ENCODE measurements around the gene OGDHL. TPM values are rescaled to one million over a fixed set of nuclear protein-coding genes. Genes with fewer than 3 reads are reported as not detected.
"Not testable (repeated sequence)": the region's sequence is repeated elsewhere in the genome, so short reads cannot be mapped to it uniquely, and the experiment has no call there.

Gene OGDHL
- 1 to 10 TPM; 1.1 to 1.3 TPM for total RNA-seq
- long read RNA-seq: 0 reads

DNA sequence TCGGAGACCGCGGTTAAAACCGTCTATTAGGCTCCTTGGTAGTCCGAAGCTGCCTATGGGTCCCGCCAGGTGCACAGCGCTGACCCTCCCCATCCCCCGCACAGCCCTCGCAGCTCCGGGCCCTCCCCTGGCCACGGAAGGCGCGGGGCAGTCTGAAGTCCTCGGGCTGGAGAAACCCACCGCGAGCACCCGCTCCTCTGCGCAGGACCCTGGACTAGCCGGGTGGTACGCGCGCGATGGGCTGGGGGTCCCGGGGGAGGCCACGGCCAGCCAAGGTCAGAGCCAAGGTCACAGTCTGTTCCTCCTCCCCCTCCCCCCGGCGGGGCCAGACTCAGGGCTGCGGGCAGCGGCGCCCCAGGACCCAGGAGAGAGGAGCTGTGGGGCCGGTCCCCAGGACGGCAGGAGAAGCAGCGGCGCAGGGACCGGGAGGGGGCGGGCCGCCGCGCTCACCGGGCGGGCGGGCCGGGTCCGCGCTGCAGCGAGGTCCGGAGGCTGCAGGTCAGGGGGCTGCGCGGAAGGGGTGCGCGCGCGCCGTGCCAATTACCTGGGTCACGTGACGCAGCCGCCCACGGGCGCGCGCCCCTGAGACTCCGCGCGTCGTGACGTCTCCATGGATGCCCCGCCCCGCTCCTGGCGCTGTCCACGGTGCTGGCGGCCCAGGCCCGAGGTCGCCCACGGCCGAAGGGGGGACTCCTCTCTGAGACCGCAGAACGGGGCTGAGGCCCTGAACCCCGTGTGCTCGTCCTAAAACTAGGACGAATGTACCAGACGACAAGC, at the start of gene OGDHL:
TSS of gene OGDHL (minus strand) at position 535 of the 777 bp plus-strand sequence. CDS start 3,731 bp downstream, outside the sequence.
- peak in 1 of 2 donors; percentile 60 for DNase-seq
- peak; percentile 93 for ATAC-seq
- intact Hi-C loops (cut with DNase I, micrococcal nuclease): no loop called here

DNA sequence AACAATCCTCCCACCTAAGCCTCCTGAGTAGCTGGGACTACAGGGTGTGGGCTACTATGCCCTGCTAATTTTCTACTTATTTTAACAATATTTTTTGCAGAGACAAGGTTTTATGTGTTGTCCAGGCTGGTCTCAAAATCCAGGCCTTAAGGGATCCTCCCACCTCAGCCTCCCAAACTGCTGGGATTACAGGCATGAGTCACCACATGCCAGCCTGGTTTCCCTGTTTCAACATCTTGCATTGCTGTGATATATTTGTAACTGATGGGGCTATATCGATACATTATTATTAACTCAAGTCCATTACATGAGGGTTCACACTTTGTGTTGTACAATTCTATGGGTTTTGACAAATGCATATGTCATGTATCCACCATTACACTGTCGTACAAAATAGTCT, 41.9 kb upstream of the OGDHL start:
- intact Hi-C loops (cut with DNase I, micrococcal nuclease): no loop called here
- no peak for ATAC-seq
- DNase-seq: no peak

GRCh38 chr10:49798275-49798674, 36.2 kb upstream of the OGDHL start:
- no peak for DNase-seq
- intact Hi-C loops (cut with DNase I, micrococcal nuclease): no loop called here
- no peak for ATAC-seq

DNA sequence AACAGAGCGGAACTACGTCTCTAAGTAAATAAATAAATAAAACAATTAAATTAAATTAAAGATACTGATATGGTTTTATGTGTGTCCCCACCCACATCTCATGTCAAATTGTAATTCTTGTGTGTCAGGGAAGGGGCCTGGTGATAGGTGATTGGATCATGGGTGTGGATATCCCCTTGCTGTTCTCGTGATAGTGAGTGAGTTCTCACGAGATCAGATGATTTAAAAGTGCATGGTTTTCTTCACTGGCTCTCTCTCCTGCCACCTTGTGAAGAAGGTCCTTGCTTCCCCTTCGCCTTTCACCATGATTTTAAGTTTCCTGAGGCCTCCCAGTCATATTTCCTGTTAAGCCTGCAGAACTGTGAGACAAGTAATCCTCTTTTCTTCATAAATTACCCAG, 29.0 kb upstream of the OGDHL start:
- intact Hi-C loops (cut with DNase I, micrococcal nuclease): no loop called here
- no peak for ATAC-seq
- DNase-seq: no peak

GRCh38 chr10:49784681-49785080, 22.6 kb upstream of the OGDHL start:
- no peak for DNase-seq
- intact Hi-C loops (cut with DNase I, micrococcal nuclease): no loop called here
- ATAC-seq: no peak

GRCh38 chr10:49783645-49784044, 21.5 kb upstream of the OGDHL start:
- intact Hi-C loops (cut with DNase I, micrococcal nuclease): no loop called here
- ATAC-seq (no peak), DNase-seq (no peak)

DNA sequence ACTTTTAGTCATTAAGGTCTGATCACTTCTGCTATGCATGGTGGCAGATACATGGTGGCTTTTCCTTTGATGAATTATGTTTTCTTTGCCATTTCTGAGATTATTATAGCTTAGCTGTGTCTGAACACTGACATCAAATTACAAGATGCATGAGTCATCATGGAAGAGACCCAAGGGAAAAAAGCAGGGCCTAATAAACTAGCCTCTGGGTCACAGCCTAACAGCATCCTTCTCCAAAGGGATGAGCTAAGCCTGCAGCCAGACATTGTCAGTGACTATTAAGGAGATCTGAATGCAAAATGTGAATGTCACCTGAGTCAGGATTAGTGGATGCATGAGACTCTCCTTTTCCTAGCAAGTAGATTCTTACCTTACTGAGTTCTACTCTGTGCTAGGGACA, 19.1 kb upstream of the OGDHL start:
- DNase-seq: no peak
- no peak for ATAC-seq
- intact Hi-C loops (cut with DNase I, micrococcal nuclease): no loop called here

GRCh38 chr10:49778197-49778596, 16.1 kb upstream of the OGDHL start:
- ATAC-seq (no peak), DNase-seq (no peak)
- intact Hi-C loops (cut with DNase I, micrococcal nuclease): no loop called here

GRCh38 chr10:49776851-49777250, 14.7 kb upstream of the OGDHL start:
- ATAC-seq (no peak), DNase-seq (no peak)
- intact Hi-C loops (cut with DNase I, micrococcal nuclease): no loop called here

- intact Hi-C loops (cut with DNase I, micrococcal nuclease): no loop called here
- no peak for ATAC-seq
- no peak for DNase-seq
These were observed 12.9 kb upstream of the OGDHL start for GRCh38 chr10:49775014-49775413.

GRCh38 chr10:49772944-49773343, 10.8 kb upstream of the OGDHL start:
- intact Hi-C loops (cut with DNase I, micrococcal nuclease); ATAC-seq; DNase-seq: not testable (repeated sequence)

DNA sequence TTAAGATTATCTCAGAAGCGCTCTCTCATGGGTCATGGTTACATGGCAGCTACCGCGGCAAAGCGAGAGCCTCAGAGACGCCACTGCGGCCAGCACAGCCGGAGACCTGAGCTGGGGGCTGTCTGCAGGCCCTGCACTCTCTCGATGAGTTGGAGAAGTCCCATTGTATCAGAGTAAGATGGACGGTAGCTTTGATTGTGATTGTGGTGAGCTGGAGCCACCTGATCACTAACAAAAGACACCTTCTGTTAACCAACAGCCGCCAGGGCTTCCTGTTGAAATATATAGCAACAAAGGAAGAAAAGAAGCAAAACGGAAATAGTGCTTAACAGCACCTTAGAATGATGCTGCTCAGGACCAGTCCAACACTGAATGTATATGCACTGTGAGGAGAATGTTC, 8.9 kb upstream of the OGDHL start:
- ATAC-seq; intact Hi-C loops (cut with DNase I, micrococcal nuclease); DNase-seq: not testable (repeated sequence)

DNA sequence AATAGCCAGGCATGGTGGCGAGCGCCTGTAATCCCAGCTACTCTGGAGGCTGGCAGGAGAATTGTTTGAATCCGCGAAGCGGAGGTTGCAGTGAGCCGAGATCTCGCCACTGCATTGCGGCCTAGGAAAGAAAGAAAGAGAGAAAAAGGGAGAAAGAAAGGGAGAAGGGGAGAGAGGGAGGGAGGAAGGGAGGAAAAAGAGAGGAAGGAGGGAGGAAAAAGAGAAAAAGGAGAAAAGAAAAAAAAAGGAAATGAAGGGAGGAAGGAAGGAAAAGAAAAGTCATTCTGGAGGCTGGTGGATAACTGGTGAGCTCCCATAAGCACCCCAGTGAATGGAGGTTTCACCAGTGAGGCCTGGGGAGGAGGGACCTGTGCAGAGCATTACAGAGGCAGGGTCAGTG, 7.6 kb upstream of the OGDHL start:
- ATAC-seq (no peak), DNase-seq (no peak)
- intact Hi-C loops (cut with DNase I, micrococcal nuclease): no loop called here

- no peak for ATAC-seq
- intact Hi-C loops (cut with DNase I, micrococcal nuclease): no loop called here
- no peak for DNase-seq
These were observed 6.6 kb upstream of the OGDHL start for GRCh38 chr10:49768731-49769130.

- intact Hi-C loops (cut with DNase I, micrococcal nuclease): no loop called here
- no peak for DNase-seq
These were observed 6.2 kb upstream of the OGDHL start for GRCh38 chr10:49768329-49768728.

GRCh38 chr10:49767752-49768151, 5.6 kb upstream of the OGDHL start:
- DNase-seq (no peak), ATAC-seq (no peak)
- intact Hi-C loops (cut with DNase I, micrococcal nuclease): no loop called here

More at GRCh38 chr10:49768329-49768728, 6.2 kb upstream of the OGDHL start:
- ATAC-seq: no peak

DNA sequence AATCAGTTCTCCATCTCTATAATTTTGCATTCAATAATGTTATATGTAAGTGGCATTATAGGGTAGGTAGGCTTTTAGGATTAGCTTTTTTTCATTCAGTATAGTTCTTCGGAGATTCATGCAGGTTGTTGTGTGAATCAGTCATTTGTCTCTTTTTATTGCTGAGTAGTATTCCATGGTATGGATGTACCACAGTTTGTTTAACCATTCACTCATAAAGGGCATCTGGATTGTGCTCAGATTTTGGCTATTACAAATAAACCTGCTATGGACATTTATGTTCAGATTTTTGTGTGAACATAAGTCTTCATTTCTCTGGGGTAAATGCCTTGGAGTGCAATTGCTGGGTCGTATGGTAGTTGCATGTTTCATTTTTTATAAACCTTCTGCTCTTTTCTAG, 4.4 kb upstream of the OGDHL start:
- DNase-seq (no peak), ATAC-seq (no peak)
- intact Hi-C loops (cut with DNase I, micrococcal nuclease): no loop called here

- no peak for DNase-seq
- ATAC-seq: no peak
- intact Hi-C loops (cut with DNase I, micrococcal nuclease): no loop called here
These were observed 399 bp upstream of the OGDHL start for GRCh38 chr10:49762566-49762877.

- intact Hi-C loops (cut with DNase I, micrococcal nuclease): no loop called here
- DNase-seq (no peak), ATAC-seq (no peak)
These were observed 828 bp downstream of the OGDHL start for GRCh38 chr10:49761201-49761788.

DNA sequence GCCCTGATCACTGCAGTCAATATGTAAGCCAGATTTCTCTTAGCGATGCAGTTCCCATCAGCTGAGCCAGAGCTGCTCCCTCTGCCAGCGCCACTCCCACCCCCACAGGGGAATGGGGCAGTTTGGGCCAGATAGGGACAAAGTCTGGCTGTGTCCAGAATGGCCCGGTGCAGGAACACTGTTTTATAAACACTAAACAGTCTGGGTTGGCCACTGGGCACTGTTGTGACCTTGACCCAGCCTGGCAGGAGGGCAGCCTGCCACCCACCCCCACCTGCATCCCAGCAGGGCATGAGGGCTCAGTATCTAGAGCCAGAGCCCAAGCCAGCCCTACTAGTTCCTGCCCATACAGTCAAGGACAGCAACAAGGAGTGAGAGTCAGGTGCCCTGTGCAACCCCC, 1.3 kb downstream of the OGDHL start:
- ATAC-seq (no peak), DNase-seq (no peak)
- intact Hi-C loops (cut with DNase I, micrococcal nuclease): no loop called here

Data from left colon (tissue), 2 donors.